ENCODE results near the gene RRP15.

- TF ChIP-seq, protein P1, sequence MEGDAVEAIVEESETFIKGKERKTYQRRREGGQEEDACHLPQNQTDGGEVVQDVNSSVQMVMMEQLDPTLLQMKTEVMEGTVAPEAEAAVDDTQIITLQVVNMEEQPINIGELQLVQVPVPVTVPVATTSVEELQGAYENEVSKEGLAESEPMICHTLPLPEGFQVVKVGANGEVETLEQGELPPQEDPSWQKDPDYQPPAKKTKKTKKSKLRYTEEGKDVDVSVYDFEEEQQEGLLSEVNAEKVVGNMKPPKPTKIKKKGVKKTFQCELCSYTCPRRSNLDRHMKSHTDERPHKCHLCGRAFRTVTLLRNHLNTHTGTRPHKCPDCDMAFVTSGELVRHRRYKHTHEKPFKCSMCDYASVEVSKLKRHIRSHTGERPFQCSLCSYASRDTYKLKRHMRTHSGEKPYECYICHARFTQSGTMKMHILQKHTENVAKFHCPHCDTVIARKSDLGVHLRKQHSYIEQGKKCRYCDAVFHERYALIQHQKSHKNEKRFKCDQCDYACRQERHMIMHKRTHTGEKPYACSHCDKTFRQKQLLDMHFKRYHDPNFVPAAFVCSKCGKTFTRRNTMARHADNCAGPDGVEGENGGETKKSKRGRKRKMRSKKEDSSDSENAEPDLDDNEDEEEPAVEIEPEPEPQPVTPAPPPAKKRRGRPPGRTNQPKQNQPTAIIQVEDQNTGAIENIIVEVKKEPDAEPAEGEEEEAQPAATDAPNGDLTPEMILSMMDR (IDR thresholded peaks at IDR 0.05; ENCODE audit: insufficient read depth, low read depth, low read length), result no peak
- TF ChIP-seq EZH2 (IDR thresholded peaks at IDR 0.05; ENCODE audit: insufficient read depth, low read length), result no peak
Observed at GRCh38 chr1:218367118-218367517, 82.0 kb downstream of the RRP15 start.
